HEK293T (cell line): ENCODE data around the gene LYZL4.

Experiments
- ARNT ChIP-seq: fragments of 450-650 bp; IDR thresholded peaks from 2 replicates; pipeline ENCODE4 v1.6.1; 2017; ENCODE audit warnings: mild to moderate bottlenecking
- BHLHE40 ChIP-seq: fragments of 450-650 bp; IDR thresholded peaks from 2 replicates; pipeline ENCODE4 v1.6.1; 2016; ENCODE audit warnings: mild to moderate bottlenecking, moderate library complexity, borderline replicate concordance
- CTBP1 ChIP-seq: fragments of 450-650 bp; IDR thresholded peaks from 2 replicates; pipeline ENCODE4 v1.6.1; 2016; ENCODE audit warnings: borderline replicate concordance
- FOXA1 ChIP-seq: fragments of 450-650 bp; IDR thresholded peaks from 2 replicates; pipeline ENCODE4 v1.6.1; 2016; ENCODE audit warnings: mild to moderate bottlenecking
- FOXK2 ChIP-seq: fragments of 450-650 bp; IDR thresholded peaks from 2 replicates; pipeline ENCODE4 v1.6.1; 2016; ENCODE audit warnings: mild to moderate bottlenecking
- FOXM1 ChIP-seq: fragments of 450-650 bp; IDR thresholded peaks from 2 replicates; pipeline ENCODE4 v1.6.1; 2017; ENCODE audit warnings: mild to moderate bottlenecking, borderline replicate concordance
- L3MBTL2 ChIP-seq: fragments of 450-650 bp; conservative IDR thresholded peaks from 2 replicates; pipeline ENCODE4 v1.6.1; 2016; ENCODE audit warnings: mild to moderate bottlenecking
- LEF1 ChIP-seq: fragments of 450-650 bp; IDR thresholded peaks from 2 replicates; pipeline ENCODE4 v1.6.1; 2017; ENCODE audit warnings: mild to moderate bottlenecking, borderline replicate concordance
- NFRKB ChIP-seq: fragments of 450-650 bp; IDR thresholded peaks from 2 replicates; pipeline ENCODE4 v1.6.1; 2016; ENCODE audit warnings: mild to moderate bottlenecking, moderate library complexity
- PKNOX1 ChIP-seq: fragments of 450-650 bp; IDR thresholded peaks from 2 replicates; pipeline ENCODE4 v1.6.1; 2016
- SP1 ChIP-seq: fragments of 450-650 bp; IDR thresholded peaks from 2 replicates; pipeline ENCODE4 v1.6.1; 2017
- ZNF384 ChIP-seq: fragments of 450-650 bp; IDR thresholded peaks from 2 replicates; pipeline ENCODE4 v1.6.1; 2016

GRCh38 chr3:42394579-42395288, 15.7 kb downstream of the LYZL4 start:
- TF ChIP-seq LEF1 (no peak), ZNF384 (no peak), ARNT (no peak), FOXK2 (no peak), BHLHE40 (no peak), CTBP1 (no peak), FOXM1 (no peak), L3MBTL2 (no peak), PKNOX1 (no peak), FOXA1 (no peak), NFRKB (no peak), SP1 (no peak)
